ENCODE results near the gene FAM222B. TPM values are rescaled to one million over a fixed set of nuclear protein-coding genes. Genes with fewer than 3 reads are reported as not detected.
"Not testable (repeated sequence)": the region's sequence is repeated elsewhere in the genome, so short reads cannot be mapped to it uniquely, and the experiment has no call there.

Gene FAM222B
- total RNA-seq, 1 donor from 2014 or later: 7.1 TPM

DNA sequence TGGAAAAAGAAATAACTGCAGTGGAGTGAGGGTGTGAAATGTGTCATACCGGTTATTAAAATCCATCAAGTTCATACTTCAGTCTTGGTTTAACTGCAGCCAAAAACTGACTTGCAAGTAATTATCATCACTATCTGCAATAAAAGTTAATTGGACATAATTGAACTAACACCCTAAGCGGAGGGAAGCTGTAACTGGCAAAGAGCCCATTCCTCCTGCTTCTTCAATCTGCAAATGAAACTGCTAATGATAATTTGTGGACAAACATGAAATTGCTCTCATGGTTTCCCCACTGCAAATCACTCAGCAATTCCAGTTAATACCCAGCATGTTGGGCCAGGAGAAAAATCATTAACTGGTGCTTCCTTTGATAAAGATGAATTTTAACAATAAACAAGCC lies 46.5 kb downstream of the FAM222B start:
- Histone ChIP-seq H3K79me2 (ENCODE audit: low read depth) (peaks cover 99% of the 10 kb centered on the region), H3K4me3 (no peak overlapping the region), H3K4me2 (no peak overlapping the region), H3K27me3 (no peaks in the 10 kb centered on the region), H3K9ac (no peak overlapping the region), H3K36me3 (no peaks in the 10 kb centered on the region), H4K20me1 (ENCODE audit: low read depth) (peaks cover 54% of the 10 kb centered on the region), H3K27ac (no peak overlapping the region), H3K9me3 (ENCODE audit: low read depth) (no peaks in the 10 kb centered on the region), H3F3A (ENCODE audit: low read depth) (peaks cover 14% of the 10 kb centered on the region), H3K4me1 (no peaks in the 10 kb centered on the region), H2AFZ (replicated peaks) (no peak overlapping the region)
- Mint-ChIP-seq H3K9me3 (no peaks in the 10 kb centered on the region), H3K4me3 (no peak overlapping the region), H3K36me3 (peaks cover 2% of the 10 kb centered on the region), H3K27me3 (ENCODE audit: insufficient read depth, low read depth) (no peaks in the 10 kb centered on the region), H3K4me1 (no peaks in the 10 kb centered on the region), H3K27ac (no peak overlapping the region)
- no peak for DNase-seq (ENCODE audit: low spot score)
- TF ChIP-seq CTCF (IDR thresholded peaks at IDR 0.05) (no peak), EZH2 (IDR thresholded peaks at IDR 0.05) (no peak), EZH2phosphoT487 (IDR thresholded peaks at IDR 0.05) (no peak)

DNA sequence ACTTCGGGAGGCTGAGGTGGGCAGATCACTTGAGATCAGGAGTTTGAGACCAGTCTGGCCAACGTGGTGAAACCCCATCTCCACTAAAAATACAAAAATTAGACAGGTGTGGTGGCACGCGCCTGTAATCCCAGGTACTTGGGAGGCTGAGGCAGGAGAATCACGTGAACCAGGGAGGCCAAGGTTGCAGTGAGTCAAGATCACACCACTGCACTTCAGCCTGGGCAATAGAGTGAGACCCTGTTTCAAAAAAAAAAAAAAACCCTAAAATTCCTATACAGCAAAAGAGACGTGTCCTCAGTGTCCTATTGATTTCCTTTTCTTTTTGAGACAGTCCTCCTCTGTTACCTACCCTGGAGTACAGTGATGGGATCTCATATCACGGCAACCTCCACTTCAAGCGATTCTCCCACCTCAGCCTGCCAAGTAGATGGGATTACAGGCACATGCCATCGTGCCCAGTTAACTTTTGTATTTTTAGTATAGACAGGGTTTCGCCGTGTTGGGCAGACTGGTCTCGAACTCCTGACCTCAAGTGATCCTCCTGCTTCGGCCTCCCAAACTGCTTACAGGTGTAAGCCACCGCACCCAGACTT lies 47.6 kb downstream of the FAM222B start:
- not testable (repeated sequence) for H3K4me1 Mint-ChIP-seq; DNase-seq (ENCODE audit: low spot score); H3K4me3 Mint-ChIP-seq; H3K4me2 ChIP-seq; H2AFZ ChIP-seq (replicated peaks); H3K27me3 ChIP-seq; H3K9me3 ChIP-seq (ENCODE audit: low read depth); H3K36me3 Mint-ChIP-seq; H3K4me1 ChIP-seq; H3K4me3 ChIP-seq; H3K36me3 ChIP-seq; H3K27ac Mint-ChIP-seq; H3K9ac ChIP-seq; H3K27me3 Mint-ChIP-seq (ENCODE audit: insufficient read depth, low read depth); H3K27ac ChIP-seq; H3K9me3 Mint-ChIP-seq
- H3F3A ChIP-seq (ENCODE audit: low read depth): peaks cover 14% of the 10 kb centered on the region
- H3K79me2 ChIP-seq (ENCODE audit: low read depth): peaks cover 99% of the 10 kb centered on the region
- H4K20me1 ChIP-seq (ENCODE audit: low read depth): peaks cover 56% of the 10 kb centered on the region

DNA sequence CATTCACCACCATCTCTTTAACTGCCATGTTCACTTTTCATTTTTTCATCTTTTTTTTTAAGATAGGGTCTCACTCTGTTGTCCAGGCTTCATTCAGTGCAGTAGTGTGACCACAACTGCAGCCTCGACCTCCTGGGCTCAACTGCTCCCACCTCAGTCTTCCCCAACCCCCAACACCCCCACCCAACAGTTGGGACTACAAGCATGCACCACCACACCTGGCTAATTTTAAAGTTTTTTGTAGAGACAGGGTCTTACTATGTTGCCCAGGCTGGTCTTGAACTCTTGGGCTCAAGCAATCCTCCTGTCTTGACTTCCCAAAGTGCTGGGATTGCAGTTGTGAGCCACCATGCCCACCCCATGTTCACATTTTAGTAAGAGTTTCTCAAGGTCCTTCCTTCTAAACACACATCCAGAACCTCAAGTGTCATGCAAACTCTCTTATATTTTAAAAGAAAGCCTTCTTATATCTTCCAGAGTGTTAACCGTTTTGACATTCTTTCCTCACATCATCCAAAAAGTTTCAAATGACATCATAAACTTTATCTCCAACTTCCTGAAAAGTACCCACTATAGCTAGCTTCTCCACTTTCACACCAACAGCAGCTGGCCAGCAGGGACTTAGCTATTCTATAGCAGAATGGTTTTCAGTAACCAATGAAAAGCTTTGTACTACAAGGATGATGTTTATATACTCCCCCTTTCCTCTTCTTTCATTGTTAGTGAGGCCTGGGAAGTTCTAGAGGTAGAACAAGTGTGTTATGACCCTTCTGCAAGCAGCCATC lies 49.5 kb downstream of the FAM222B start:
- Histone ChIP-seq H3K4me1 (no peaks in the 10 kb centered on the region), H3K36me3 (no peaks in the 10 kb centered on the region), H3F3A (ENCODE audit: low read depth) (peaks cover 14% of the 10 kb centered on the region), H3K9me3 (ENCODE audit: low read depth) (no peaks in the 10 kb centered on the region), H2AFZ (replicated peaks) (no peak overlapping the region), H3K27me3 (no peaks in the 10 kb centered on the region), H3K9ac (no peak overlapping the region), H3K4me3 (no peak overlapping the region), H3K27ac (no peak overlapping the region), H4K20me1 (ENCODE audit: low read depth) (peaks cover 61% of the 10 kb centered on the region), H3K79me2 (ENCODE audit: low read depth) (peaks cover 99% of the 10 kb centered on the region), H3K4me2 (no peak overlapping the region)
- no peak overlapping the region for H3K4me3 Mint-ChIP-seq
- H3K36me3 Mint-ChIP-seq: peaks cover 1% of the 10 kb centered on the region
- DNase-seq (ENCODE audit: low spot score): no peak
- H3K9me3 Mint-ChIP-seq: no peaks in the 10 kb centered on the region
- H3K4me1 Mint-ChIP-seq: no peaks in the 10 kb centered on the region
- H3K27ac Mint-ChIP-seq: no peak overlapping the region
- H3K27me3 Mint-ChIP-seq (ENCODE audit: insufficient read depth, low read depth): no peaks in the 10 kb centered on the region
- TF ChIP-seq EZH2phosphoT487 (IDR thresholded peaks at IDR 0.05) (no peak), EZH2 (IDR thresholded peaks at IDR 0.05) (no peak), CTCF (IDR thresholded peaks at IDR 0.05) (no peak)

DNA sequence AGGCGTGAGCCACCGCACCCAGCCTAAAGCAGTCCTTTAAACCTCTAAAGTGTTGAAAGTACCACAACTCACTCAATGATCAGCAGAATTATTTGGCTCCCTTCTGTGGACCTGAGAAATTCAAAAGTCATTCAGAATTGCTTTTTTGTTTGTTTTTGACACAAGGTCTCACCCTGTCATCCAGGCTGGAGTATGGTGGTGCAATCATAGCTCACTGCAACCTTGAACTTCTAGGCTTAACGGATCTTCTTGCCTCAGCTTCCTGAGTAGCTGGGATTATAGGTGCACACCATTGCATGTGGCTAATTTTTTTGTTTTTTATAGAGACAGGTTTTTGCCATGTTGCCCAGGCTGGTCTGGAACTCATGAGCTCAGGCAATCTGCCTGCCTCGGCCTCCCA lies 54.5 kb downstream of the FAM222B start:
- H3K79me2 ChIP-seq (ENCODE audit: low read depth): peaks cover 76% of the 10 kb centered on the region
- H2AFZ ChIP-seq (replicated peaks): no peak overlapping the region
- peaks cover 1% of the 10 kb centered on the region for H3K36me3 Mint-ChIP-seq
- H3K27me3 Mint-ChIP-seq (ENCODE audit: insufficient read depth, low read depth): no peaks in the 10 kb centered on the region
- H3K36me3 ChIP-seq: no peaks in the 10 kb centered on the region
- no peaks in the 10 kb centered on the region for H3F3A ChIP-seq (ENCODE audit: low read depth)
- TF ChIP-seq CTCF (IDR thresholded peaks at IDR 0.05): no peak
- no peak overlapping the region for H3K9ac ChIP-seq
- no peak for DNase-seq (ENCODE audit: low spot score)
- H3K4me3 Mint-ChIP-seq: no peak overlapping the region
- no peak overlapping the region for H3K4me3 ChIP-seq
- H3K4me2 ChIP-seq: no peak overlapping the region
- H3K27ac Mint-ChIP-seq: no peak overlapping the region
- no peaks in the 10 kb centered on the region for H3K9me3 ChIP-seq (ENCODE audit: low read depth)
- H4K20me1 ChIP-seq (ENCODE audit: low read depth): peaks cover 35% of the 10 kb centered on the region
- no peaks in the 10 kb centered on the region for H3K27me3 ChIP-seq
- H3K4me1 ChIP-seq: no peaks in the 10 kb centered on the region
- H3K9me3 Mint-ChIP-seq: no peaks in the 10 kb centered on the region
- no peak overlapping the region for H3K27ac ChIP-seq
- no peaks in the 10 kb centered on the region for H3K4me1 Mint-ChIP-seq
